Retinal pigment epithelial cell (primary cell): ENCODE data around the gene EPB41L4A.

Experiments used
- DNase-seq: peaks from one replicate; pipeline ENCODE4 v3.0.0-alpha.2; 2010; ENCODE audit warnings: low read depth
- H3K4me3 ChIP-seq: 2 replicates; pipeline ENCODE4 v1.5.1; 2011; ENCODE audit warnings: mild to moderate bottlenecking, low read length, control low read depth, moderate library complexity
- CTCF ChIP-seq: conservative IDR thresholded peaks from 2 replicates; pipeline ENCODE4 v1.5.1; 2011; ENCODE audit warnings: low read depth, low read length, control low read depth, inconsistent platforms

The EPB41L4A gene

GRCh38 chr5:112183874-112184273, 235.2 kb downstream of the EPB41L4A start:
- no peak for TF ChIP-seq CTCF
- no peak overlapping the region for H3K4me3 ChIP-seq
- no peak for DNase-seq

DNA sequence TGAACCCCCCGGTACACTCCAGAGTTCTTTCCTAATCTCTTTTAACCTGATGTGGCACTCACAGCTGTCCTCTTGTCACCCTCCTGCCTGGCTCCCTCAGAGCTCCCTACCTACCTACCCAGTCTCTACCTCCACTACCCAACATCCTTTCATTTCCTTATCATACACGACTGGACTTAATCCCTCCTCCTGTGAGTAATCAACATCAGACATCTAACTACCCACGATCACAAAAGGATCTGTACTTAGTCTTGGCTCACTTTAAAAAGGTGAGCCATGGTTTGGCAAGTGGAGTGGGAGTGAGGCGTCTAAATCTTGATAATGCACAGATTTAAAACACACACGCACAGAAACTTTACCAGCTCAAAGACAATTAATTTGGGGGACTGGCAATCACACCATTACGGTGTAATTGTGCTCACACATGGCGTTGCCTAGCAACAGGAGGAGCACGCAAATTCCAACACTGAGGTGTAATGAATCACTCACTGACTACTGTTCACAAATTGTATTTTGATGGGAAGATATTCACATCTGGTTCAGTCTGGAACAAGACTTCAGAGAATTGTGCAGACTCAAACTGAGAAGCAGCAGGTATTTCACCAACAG, 235.9 kb downstream of the EPB41L4A start:
- no peak for TF ChIP-seq CTCF
- no peak for DNase-seq
- no peak overlapping the region for H3K4me3 ChIP-seq

- DNase-seq, result no peak
- no peak overlapping the region for H3K4me3 ChIP-seq
- peak; percentile 32 for TF ChIP-seq CTCF
Measured at GRCh38 chr5:112179290-112179689, 239.8 kb downstream of the EPB41L4A start.

GRCh38 chr5:112174959-112175594, 244.0 kb downstream of the EPB41L4A start:
- H3K4me3 ChIP-seq, result no peak overlapping the region
- no peak for DNase-seq
- TF ChIP-seq CTCF, result peak; percentile 62

GRCh38 chr5:112165897-112166737, 253.0 kb downstream of the EPB41L4A start:
- no peak for DNase-seq
- TF ChIP-seq CTCF, result no peak
- no peak overlapping the region for H3K4me3 ChIP-seq

DNA sequence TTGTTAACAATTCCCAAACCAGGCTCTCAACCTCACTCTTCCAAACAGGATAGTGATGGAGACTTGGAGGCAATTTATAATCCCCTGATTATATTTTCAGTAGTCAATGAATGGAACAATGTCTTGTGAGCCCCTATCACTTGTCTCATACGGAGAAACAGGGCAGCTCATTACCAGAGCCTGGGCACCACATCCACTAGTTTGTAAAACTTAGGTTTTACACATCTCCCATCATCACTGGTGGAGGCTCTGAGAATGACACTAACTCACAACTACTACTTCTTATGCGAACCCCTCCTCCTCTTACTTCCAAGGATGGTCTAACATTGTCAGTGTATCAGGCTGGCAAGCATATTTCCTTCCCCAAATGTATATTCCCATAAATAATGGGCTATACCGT, 253.7 kb downstream of the EPB41L4A start:
- TF ChIP-seq CTCF, result no peak
- no peak overlapping the region for H3K4me3 ChIP-seq
- no peak for DNase-seq
